Activated effector memory CD4-positive, alpha-beta T cell treated with Interleukin-2 at 50 U/mL for 16 hours (primary cell): ENCODE measurements around the gene GTF2IRD2.
"Not testable (repeated sequence)": the region's sequence is repeated elsewhere in the genome, so short reads cannot be mapped to it uniquely, and the experiment has no call there.

Experiments
- DNase-seq: peaks from one replicate; pipeline ENCODE4 v3.0.0-alpha.2; 2020

The GTF2IRD2 gene

DNA sequence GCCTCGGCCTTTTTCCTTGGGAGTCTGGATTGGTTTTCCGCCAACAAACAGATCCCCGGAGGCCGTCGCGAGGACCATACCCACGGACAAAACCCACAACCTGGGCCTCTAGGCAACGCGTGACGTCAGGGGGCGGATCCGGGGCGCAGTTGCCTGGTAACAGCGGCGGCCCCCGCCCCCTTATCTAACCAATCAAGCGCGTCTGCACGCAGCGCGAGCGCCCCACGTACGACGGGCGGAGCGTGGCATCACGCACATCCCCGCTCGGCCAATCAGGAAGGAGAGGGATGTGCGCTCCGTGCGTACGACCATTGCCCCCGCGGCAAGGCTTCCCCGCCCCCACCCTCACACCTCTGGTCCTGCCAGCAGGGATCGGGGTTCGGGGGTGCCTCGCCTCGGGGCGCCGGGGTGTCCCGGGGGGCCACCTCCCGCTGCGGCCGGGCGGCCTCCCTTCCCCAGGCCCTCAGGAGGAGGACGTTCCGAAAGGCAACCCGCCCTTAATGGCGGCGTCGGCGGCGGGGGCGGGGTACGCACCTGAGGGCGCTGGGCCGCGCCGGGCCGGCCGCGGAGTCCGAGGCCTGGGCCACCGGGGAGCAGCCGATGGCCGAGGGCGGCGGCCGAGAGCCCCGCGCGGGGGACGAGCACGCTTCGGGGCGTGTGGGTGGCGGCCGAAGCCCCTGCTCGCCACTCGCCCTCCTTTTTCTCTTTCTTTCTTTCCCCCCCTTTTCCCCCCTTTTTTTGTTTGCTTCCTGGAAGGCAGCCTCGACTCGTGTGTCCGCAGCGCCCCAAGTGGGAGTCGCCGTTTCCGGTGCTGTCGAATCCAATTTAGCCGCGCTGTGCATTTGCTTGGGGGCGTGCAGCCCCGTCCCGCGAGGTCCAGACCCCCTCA is at the start of gene GTF2IRD2:
GTF2IRD2 (minus strand) TSS at position 773 of the 889 bp plus-strand sequence. CDS start 15,227 bp downstream, outside the sequence.
- DNase-seq: peak; percentile 61

- peak; percentile 76 for DNase-seq
Measured at GRCh38 chr7:74890158-74891123, 39.0 kb upstream of the GTF2IRD2 start.

DNA sequence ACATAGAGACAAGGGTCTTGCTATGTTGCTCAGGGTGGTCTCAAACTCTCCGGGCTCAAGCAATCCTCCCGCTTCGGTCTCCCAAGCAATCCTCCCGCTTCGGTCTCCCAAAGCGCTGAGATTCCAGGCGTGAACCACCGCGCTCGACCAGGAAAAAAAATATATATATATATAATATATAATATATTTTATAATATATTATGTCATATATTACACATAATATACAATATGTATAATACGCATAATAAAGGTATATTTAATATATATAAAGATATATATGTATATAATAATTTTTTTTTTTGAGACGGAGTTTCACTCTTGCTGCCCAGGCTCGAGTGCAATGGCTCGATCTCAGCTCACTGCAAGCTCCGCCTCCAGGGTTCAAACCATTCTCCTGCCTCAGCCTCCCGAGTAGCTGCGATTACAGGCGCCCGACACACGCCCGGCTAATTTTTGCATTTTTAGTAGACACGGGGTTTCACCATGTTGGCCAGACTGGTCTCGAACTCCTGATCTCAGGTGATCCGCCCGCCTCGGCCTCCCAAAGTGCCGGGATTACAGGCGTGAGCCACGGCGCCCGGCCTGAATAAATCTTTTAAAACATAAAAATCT is 38.2 kb upstream of the GTF2IRD2 start:
- DNase-seq: not testable (repeated sequence)

- not testable (repeated sequence) for DNase-seq
Measured at GRCh38 chr7:74885295-74885694, 33.9 kb upstream of the GTF2IRD2 start.

DNA sequence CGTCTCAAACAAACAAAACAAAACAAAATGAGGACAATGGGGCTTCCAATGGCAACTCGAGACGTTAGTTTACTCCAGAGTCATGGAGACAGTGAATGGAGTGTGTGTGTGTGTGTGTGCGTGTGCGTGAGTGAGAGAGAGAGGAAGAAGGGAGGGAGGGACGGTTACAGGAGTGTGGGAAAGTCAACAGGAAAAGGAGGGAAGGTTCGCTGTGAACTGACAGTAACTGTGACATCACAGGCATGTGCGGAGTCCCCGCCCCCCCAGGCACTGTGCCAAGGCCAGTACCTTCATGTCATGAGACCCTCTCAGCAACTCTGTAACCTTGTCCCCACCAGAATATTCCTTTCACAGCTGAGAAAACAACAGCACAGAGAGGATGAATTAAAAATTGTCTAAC is 30.7 kb upstream of the GTF2IRD2 start:
- DNase-seq: not testable (repeated sequence)

GRCh38 chr7:74874748-74875512 is 23.5 kb upstream of the GTF2IRD2 start:
- not testable (repeated sequence) for DNase-seq

DNA sequence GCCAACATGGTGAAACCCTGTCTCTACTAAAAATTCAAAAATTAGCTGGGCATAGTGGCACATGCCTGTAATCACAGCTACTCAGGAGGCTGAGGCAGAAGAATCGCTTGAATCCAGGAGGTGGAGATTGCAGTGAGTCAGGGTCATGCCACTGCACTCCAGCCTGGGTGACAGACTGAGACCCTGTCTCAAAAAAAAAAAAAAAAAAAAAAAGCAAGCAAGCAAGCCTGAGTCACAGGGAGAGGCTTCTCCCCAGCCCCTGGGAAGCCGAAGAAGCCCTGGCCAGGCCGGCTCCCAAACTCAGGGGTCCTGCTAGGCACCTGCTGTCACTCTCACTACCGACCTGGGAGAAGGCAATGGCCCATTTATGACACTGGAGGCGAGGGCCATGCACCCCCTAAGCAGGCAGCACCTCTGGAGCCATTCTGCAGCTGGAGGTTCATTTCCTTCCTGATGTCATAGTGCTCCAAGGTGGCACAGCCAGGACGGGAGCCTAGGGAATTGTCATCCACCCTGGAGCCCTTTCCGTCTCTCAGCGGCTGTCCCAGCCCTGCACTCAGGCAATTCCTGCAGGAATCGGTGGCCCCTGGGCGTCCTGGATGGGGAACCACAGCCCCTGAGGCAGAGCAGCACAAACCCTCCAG is 22.8 kb upstream of the GTF2IRD2 start:
- not testable (repeated sequence) for DNase-seq

DNA sequence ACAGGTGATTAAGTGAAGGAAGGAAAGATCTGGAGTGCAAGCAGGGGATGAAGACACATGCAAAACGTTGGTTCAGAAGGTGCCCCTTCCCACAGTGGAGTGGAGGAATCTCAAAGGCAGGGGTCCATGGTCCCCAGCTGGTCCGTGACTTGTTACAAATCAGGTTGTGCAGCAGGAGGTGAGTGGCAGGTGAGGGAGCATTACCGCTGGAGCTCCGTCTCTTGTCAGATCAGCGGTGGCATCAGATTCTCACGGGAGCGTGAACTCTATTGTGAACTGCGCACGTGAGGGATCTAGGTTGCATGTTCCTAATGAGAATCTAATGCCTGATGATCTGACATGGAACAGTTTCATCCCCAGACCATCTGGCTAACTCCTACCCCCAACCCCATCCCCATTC is 21.1 kb upstream of the GTF2IRD2 start:
- not testable (repeated sequence) for DNase-seq

GRCh38 chr7:74865777-74866176 is 14.4 kb upstream of the GTF2IRD2 start:
- not testable (repeated sequence) for DNase-seq

- not testable (repeated sequence) for DNase-seq
Measured at GRCh38 chr7:74849853-74850252, 1.6 kb downstream of the GTF2IRD2 start.

DNA sequence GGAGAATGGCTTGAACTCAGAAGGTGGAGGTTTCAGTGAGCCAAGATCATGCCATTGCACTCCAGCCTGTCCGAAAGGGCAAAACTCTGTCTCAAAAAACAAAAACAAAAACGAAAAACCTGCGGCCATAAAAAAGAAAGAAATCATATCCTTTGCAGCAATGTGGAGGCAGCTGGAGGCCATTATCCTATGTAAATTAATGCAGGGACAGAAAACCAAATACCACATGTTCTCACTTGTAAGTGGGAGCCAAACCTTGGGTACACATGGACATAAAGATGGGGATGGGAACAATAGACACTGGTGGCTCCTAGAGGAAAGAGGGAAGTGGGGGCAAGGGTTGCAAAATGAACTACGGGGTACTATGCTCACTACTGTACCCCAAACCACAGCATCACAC is 21.0 kb downstream of the GTF2IRD2 start:
- DNase-seq: not testable (repeated sequence)

GRCh38 chr7:74829959-74830358 is 21.4 kb downstream of the GTF2IRD2 start:
- not testable (repeated sequence) for DNase-seq

DNA sequence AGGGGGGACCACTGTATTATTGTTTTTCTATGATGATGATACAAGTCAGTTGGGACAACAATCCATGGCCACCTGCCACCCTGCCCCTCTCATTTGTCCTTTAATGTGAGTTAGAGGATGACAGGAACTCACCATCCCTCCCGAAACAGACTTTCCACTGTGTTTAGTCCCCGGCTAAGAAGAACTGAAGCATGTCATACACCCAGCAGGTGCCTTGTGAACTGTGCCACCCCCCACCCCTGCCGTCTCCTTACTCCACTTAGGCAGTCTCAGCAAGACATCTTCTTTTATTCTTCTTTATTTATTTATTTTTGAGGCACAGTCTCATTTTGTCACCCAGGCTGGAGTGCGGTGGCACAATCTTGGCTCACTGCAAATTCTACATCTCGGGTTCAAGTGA is 30.1 kb downstream of the GTF2IRD2 start:
- DNase-seq: not testable (repeated sequence)

DNA sequence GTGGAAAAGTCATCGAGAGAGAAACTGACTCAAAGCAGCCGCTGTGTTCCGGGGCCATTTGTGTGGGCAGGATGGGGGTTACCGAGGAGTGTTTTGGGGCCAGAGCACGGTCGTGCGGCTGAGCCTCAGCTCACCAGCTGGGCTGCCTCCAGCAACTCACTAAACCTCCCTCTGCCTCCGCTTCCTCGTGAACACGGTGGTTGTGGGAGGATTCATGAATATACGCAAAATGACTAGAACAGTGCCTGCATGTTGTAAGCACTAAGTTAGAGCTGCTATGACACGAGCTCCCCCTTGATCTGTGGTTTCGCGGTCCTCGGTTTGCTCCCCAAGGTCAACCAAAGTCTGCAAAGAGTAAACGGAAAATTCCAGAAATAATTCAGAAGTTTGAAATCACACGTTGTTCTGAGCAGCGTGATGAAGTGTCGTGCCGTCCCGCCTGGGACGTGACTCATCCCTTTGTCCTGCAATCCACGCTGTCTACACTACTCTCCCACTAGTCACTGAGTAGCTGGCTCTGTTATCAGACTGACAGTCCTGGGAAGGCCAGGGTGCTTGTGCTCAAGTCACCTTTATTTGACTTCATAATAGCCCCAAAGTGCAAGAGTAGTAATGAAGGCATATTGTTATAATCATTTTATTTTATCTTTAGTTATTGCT is 31.1 kb downstream of the GTF2IRD2 start:
- not testable (repeated sequence) for DNase-seq

DNA sequence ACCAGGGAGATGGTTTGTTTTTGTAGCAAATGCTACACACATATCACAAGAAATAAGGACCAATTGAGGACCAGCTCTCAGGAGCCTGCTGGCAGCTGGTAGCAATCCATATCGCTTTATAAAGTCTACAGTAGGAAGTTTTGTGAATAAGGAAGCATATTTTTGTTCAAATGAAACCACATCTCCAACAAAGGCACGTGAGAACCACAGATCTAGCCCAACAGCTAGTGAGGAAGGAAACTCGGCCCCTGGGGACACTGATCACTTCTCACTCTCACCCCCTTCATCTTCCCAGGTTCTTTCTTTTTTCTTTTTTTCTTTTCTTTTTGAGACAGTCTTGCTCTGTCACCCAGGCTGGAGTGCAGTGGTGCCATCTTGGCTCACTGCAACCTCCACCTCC is 35.5 kb downstream of the GTF2IRD2 start:
- DNase-seq: not testable (repeated sequence)

- not testable (repeated sequence) for DNase-seq
Measured at GRCh38 chr7:74798644-74799043, 52.8 kb downstream of the GTF2IRD2 start.

GRCh38 chr7:74797848-74798622 is 53.4 kb downstream of the GTF2IRD2 start:
- DNase-seq: not testable (repeated sequence)

DNA sequence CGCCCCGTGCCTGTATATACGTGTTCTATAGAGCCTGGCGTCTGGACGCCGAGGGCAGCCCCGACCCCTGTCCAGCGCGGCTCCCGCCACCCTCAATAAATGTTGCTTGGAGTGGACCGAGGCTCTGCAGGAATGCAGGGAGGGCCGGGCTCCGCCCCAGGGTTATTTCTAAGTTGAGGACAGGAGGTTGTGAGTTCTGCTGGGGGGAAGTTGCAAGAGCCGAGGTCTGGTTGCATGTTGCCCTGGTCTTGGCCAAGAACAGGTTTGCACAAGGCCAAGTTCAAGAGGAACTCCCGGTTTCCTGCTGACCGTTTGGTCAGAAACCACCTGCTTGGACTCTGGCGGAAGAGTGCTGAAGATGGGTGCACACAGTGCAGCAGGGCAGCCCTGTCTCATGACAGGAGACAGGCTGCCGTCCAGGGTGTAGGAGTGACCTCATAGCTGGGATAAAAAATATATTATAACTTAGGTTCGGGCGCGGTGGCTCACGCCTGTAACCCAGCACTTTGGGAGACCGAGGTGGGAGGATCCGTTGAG is 62.1 kb downstream of the GTF2IRD2 start:
- not testable (repeated sequence) for DNase-seq

- peak; percentile 95 for DNase-seq
Measured at GRCh38 chr7:74788369-74789150, 62.8 kb downstream of the GTF2IRD2 start.
